AG10803 (cell line): ENCODE measurements around the gene TOPBP1.
"Not testable (repeated sequence)": the region's sequence is repeated elsewhere in the genome, so short reads cannot be mapped to it uniquely, and the experiment has no call there.

Experiments used
- DNase-seq: peaks from one replicate; pipeline ENCODE4 v3.0.0; 2010; ENCODE audit warnings: low read depth
- H3K4me3 ChIP-seq: 2 replicates; pipeline ENCODE4 v1.5.1; 2011; ENCODE audit warnings: mild to moderate bottlenecking, low read length, control low read depth
- TF ChIP-seq, protein P1 (sequence below): conservative IDR thresholded peaks from 2 replicates; pipeline ENCODE4 v1.5.1; 2011; ENCODE audit warnings: mild to moderate bottlenecking, low read length, control low read depth, inconsistent platforms

TOPBP1 gene

GRCh38 chr3:133673746-133674145 is 12.0 kb upstream of the TOPBP1 start:
- TF ChIP-seq, protein P1, sequence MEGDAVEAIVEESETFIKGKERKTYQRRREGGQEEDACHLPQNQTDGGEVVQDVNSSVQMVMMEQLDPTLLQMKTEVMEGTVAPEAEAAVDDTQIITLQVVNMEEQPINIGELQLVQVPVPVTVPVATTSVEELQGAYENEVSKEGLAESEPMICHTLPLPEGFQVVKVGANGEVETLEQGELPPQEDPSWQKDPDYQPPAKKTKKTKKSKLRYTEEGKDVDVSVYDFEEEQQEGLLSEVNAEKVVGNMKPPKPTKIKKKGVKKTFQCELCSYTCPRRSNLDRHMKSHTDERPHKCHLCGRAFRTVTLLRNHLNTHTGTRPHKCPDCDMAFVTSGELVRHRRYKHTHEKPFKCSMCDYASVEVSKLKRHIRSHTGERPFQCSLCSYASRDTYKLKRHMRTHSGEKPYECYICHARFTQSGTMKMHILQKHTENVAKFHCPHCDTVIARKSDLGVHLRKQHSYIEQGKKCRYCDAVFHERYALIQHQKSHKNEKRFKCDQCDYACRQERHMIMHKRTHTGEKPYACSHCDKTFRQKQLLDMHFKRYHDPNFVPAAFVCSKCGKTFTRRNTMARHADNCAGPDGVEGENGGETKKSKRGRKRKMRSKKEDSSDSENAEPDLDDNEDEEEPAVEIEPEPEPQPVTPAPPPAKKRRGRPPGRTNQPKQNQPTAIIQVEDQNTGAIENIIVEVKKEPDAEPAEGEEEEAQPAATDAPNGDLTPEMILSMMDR: no peak
- DNase-seq: no peak
- no peak overlapping the region for H3K4me3 ChIP-seq

DNA sequence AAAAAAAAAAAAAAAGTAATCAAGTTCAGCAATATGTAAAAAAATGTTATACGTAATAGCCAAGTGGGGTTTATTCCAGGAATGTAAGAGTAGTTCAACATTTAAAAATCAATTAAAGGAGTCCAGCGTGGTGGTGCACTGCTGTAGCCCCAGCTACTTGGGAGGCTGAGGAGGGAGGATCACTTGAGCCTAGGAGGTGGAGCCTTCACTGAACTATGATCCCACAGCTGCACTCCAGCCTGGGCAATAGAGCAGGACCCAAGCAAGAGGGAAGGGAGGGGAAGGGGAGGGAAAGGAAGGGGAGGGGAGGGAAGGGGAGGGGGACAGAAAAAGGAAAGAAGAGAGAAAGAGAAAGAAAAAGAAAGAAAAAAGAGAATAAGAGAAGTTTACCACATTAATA is 10.7 kb upstream of the TOPBP1 start:
- no peak for DNase-seq
- TF ChIP-seq, protein P1: no peak

GRCh38 chr3:133670525-133670995 is 8.8 kb upstream of the TOPBP1 start:
- no peak overlapping the region for H3K4me3 ChIP-seq
- DNase-seq: no peak
- TF ChIP-seq, protein P1: no peak

More for the DNA sequence above, 10.7 kb upstream of the TOPBP1 start:
- H3K4me3 ChIP-seq: no peak overlapping the region

DNA sequence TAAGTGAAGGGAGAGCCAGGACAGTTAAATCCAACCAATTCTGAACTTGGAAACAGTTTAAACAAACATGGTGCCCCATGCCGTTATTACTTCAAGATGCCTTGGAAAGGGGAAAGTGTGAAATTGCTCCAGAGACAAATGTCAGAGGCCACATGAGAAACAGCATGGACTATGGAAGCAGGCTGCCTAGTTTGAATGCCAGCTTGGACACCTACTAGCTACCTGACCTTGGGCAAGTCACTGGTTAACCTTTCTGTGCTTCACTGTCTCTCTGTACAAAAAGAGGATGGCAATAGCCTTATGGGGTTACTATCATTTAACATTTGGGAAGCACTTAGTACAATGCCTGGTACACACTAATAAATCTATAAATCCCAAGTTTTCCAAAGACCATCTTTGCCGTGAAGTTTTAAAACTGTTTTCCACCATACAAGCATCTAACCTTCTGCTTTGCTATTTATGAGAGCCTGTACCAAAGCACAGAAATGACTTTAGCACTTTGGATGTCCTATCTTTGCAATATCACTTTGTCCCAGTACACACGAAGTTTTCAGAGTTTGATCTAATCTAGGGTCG is 8.3 kb upstream of the TOPBP1 start:
- TF ChIP-seq, protein P1: no peak
- H3K4me3 ChIP-seq: no peak overlapping the region
- no peak for DNase-seq

DNA sequence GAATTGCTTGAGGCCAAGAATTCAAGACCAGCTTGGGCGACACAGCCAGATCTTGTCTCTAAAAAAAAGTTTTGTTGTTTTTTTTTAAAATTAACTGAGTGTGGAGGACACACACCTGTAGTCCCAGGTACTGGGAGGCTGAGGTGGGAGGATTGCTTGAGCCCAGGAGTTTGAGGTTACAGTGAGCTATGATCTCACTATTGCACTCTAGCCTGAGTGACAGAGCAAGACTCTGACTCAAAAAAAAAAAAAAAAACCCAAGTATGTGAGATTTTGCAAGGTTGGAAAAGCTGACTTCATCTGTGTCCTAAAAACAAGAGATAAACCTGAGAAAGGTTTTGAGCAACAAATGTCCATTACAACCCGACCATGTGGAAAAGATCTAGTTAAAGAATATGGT is 5.4 kb upstream of the TOPBP1 start:
- TF ChIP-seq, protein P1: no peak
- no peak overlapping the region for H3K4me3 ChIP-seq
- no peak for DNase-seq

DNA sequence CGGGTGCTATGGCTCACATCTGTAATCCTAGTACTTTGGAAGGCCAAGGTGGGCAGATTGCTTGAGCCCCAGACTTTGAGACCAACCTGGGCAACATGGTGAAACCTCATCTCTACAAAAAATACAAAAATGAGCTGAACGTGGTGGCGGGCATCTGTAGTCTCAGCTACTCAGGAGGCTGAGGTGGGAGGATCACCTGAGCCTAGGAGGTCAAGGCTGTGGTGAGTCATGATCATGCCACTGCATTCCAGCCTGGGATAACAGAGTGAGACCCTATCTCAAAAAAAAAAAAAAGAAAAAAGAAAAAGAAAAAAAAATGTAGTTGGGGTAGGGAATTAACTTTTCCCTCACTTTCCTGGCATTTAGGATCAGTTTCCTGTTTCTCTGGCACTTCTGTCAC is 3.4 kb upstream of the TOPBP1 start:
- not testable (repeated sequence) for DNase-seq, H3K4me3 ChIP-seq

- no peak overlapping the region for H3K4me3 ChIP-seq
- TF ChIP-seq, protein P1: peak; percentile 66
- peak; percentile 48 for DNase-seq
These were observed 2.0 kb upstream of the TOPBP1 start for GRCh38 chr3:133663569-133664313.
